H9 (cell line): ENCODE measurements around the gene MAML3. TPM values are rescaled to one million over a fixed set of nuclear protein-coding genes. Genes with fewer than 3 reads are reported as not detected.

Experiments
- DNase-seq: peaks from one replicate; pipeline ENCODE4 v3.0.0-alpha.2; 2017
- H2AFZ ChIP-seq: one replicate; pipeline ENCODE4 v1.6.1; 2013; ENCODE audit warnings: mild to moderate bottlenecking, low read length, control low read depth, moderate library complexity
- H2AK5ac ChIP-seq: 2 replicates; pipeline ENCODE4 v1.6.1; 2013; ENCODE audit warnings: low read length, control low read depth, mixed read lengths; ENCODE audit not compliant: insufficient read length
- H2BK120ac ChIP-seq: one replicate; pipeline ENCODE4 v1.6.1; 2013; ENCODE audit warnings: low read depth, mild to moderate bottlenecking, low read length, control low read depth, inconsistent platforms; ENCODE audit not compliant: poor library complexity, severe bottlenecking
- H2BK12ac ChIP-seq: 2 replicates; pipeline ENCODE4 v1.6.1; 2013; ENCODE audit warnings: low read length, control low read depth, mixed read lengths, low read depth; ENCODE audit not compliant: insufficient read length
- H2BK15ac ChIP-seq: 2 replicates; pipeline ENCODE4 v1.6.1; 2013; ENCODE audit warnings: low read depth, low read length, control low read depth
- H2BK20ac ChIP-seq: one replicate; pipeline ENCODE4 v1.6.1; 2013; ENCODE audit warnings: low read depth, mild to moderate bottlenecking, low read length, control low read depth, inconsistent platforms; ENCODE audit not compliant: poor library complexity, severe bottlenecking
- H2BK5ac ChIP-seq: 2 replicates; pipeline ENCODE4 v1.6.1; 2013; ENCODE audit warnings: low read length, control low read depth, mixed read lengths; ENCODE audit not compliant: insufficient read length
- H3K14ac ChIP-seq: 2 replicates; pipeline ENCODE4 v1.6.1; 2013; ENCODE audit warnings: low read length, control low read depth; ENCODE audit not compliant: insufficient read depth
- H3K18ac ChIP-seq: 2 replicates; pipeline ENCODE4 v1.6.1; 2013; ENCODE audit warnings: low read depth, mild to moderate bottlenecking, mixed read lengths, low read length, control low read depth; ENCODE audit not compliant: insufficient read length
- H3K23ac ChIP-seq: 2 replicates; pipeline ENCODE4 v1.6.1; 2013; ENCODE audit warnings: low read length, control low read depth, mixed read lengths, low read depth; ENCODE audit not compliant: insufficient read length
- H3K23me2 ChIP-seq: 2 replicates; pipeline ENCODE4 v1.6.1; 2013; ENCODE audit warnings: low read depth, mild to moderate bottlenecking, mixed read lengths, low read length, control low read depth; ENCODE audit not compliant: insufficient read length, poor library complexity, severe bottlenecking
- H3K27ac ChIP-seq: 2 replicates; pipeline ENCODE4 v1.5.1; 2013; ENCODE audit warnings: low read length, control low read depth, mixed read lengths, low read depth; ENCODE audit not compliant: insufficient read length
- H3K27me3 ChIP-seq: 2 replicates; pipeline ENCODE4 v1.6.1; 2013; ENCODE audit warnings: low read length, control low read depth, inconsistent platforms; ENCODE audit not compliant: insufficient read depth
- H3K4ac ChIP-seq: 2 replicates; pipeline ENCODE4 v1.6.1; 2013; ENCODE audit warnings: low read depth, mild to moderate bottlenecking, control low read depth, inconsistent platforms, low read length, moderate library complexity
- H3K4me1 ChIP-seq: 2 replicates; pipeline ENCODE4 v1.6.1; 2013; ENCODE audit warnings: low read length, control low read depth, inconsistent platforms; ENCODE audit not compliant: insufficient read depth
- H3K4me2 ChIP-seq: 2 replicates; pipeline ENCODE4 v1.6.1; 2013; ENCODE audit warnings: low read length, control low read depth, mixed read lengths; ENCODE audit not compliant: insufficient read length, insufficient read depth
- H3K56ac ChIP-seq: 2 replicates; pipeline ENCODE4 v1.6.1; 2013; ENCODE audit warnings: low read depth, mild to moderate bottlenecking, mixed read lengths, low read length, control low read depth; ENCODE audit not compliant: insufficient read length
- H3K79me1 ChIP-seq: 2 replicates; pipeline ENCODE4 v1.6.1; 2013; ENCODE audit warnings: low read depth, mild to moderate bottlenecking, moderate library complexity, low read length, control low read depth, inconsistent platforms; ENCODE audit not compliant: insufficient read depth, poor library complexity, severe bottlenecking
- H3K79me2 ChIP-seq: 2 replicates; pipeline ENCODE4 v1.6.1; 2013; ENCODE audit warnings: low read length, control low read depth, inconsistent platforms; ENCODE audit not compliant: insufficient read depth
- H3K9ac ChIP-seq: 2 replicates; pipeline ENCODE4 v1.6.1; 2013; ENCODE audit warnings: low read length, control low read depth, mixed read lengths; ENCODE audit not compliant: insufficient read length; ENCODE audit errors: extremely low read depth
- H3K9me3 ChIP-seq: one replicate; pipeline ENCODE4 v1.6.1; 2013; ENCODE audit warnings: low read depth, low read length, inconsistent platforms; ENCODE audit not compliant: control insufficient read depth
- H3T11ph ChIP-seq: one replicate; pipeline ENCODE4 v1.6.1; 2013; ENCODE audit warnings: mild to moderate bottlenecking, low read length, control low read depth, inconsistent platforms
- H4K20me1 ChIP-seq: one replicate; pipeline ENCODE4 v1.6.1; 2013; ENCODE audit not compliant: control insufficient read depth, insufficient read length, insufficient read depth
- H4K5ac ChIP-seq: 2 replicates; pipeline ENCODE4 v1.6.1; 2013; ENCODE audit warnings: low read depth, mild to moderate bottlenecking, mixed read lengths, low read length, control low read depth; ENCODE audit not compliant: insufficient read length
- H4K8ac ChIP-seq: replicated peaks from 2 replicates; pipeline ENCODE4 v1.6.1; 2013; ENCODE audit warnings: low read length, control low read depth, mixed read lengths, low read depth; ENCODE audit not compliant: insufficient read length
- H4K91ac ChIP-seq: 2 replicates; pipeline ENCODE4 v1.6.1; 2013; ENCODE audit warnings: low read depth, mild to moderate bottlenecking, moderate library complexity, mixed read lengths, low read length, control low read depth; ENCODE audit not compliant: insufficient read length
- H3K27ac Mint-ChIP-seq, 3 experiments: 2 replicates in 2 of 3; 3 replicates in 1 of 3; pipeline ENCODE4 v1.8.0; 2020 to 2021; ENCODE audit warnings: mixed read lengths in 3 of 3, mild to moderate bottlenecking in 1 of 3, moderate library complexity in 1 of 3
- H3K27me3 Mint-ChIP-seq: 2 replicates; pipeline ENCODE4 v1.8.0; 2021; ENCODE audit warnings: low read depth, mild to moderate bottlenecking, moderate library complexity, mixed read lengths
- H3K36me3 Mint-ChIP-seq, 3 experiments: 2 replicates in 2 of 3; 3 replicates in 1 of 3; pipeline ENCODE4 v1.8.0; 2020 to 2021; ENCODE audit warnings: low read depth in 3 of 3, mixed read lengths in 3 of 3; ENCODE audit not compliant: insufficient read depth in 1 of 3
- H3K4me1 Mint-ChIP-seq, 2 experiments: 2 replicates each; pipeline ENCODE4 v1.8.0; 2020; ENCODE audit warnings: mixed read lengths in 2 of 2
- H3K4me3 Mint-ChIP-seq, 2 experiments: 2 replicates in 1 of 2; 3 replicates in 1 of 2; pipeline ENCODE4 v1.8.0; 2020 to 2021; ENCODE audit warnings: mild to moderate bottlenecking in 2 of 2, mixed read lengths in 2 of 2, moderate library complexity in 1 of 2
- H3K9me3 Mint-ChIP-seq, 2 experiments: 2 replicates in 1 of 2; 3 replicates in 1 of 2; pipeline ENCODE4 v1.8.0; 2020; ENCODE audit warnings: mild to moderate bottlenecking in 2 of 2, mixed read lengths in 2 of 2, moderate library complexity in 1 of 2
- CTCF ChIP-seq: fragments of 200-600 bp; sonication (generic); conservative IDR thresholded peaks from 3 replicates; pipeline ENCODE4 v1.8.0; 2021; ENCODE audit warnings: antibody characterized with exemption, mild to moderate bottlenecking
- total RNA-seq: library from RNA; stranded (reverse); gene quantifications from 2 replicates; pipeline ENCODE4 v1.2.1, GENCODE V29; 2021

Gene MAML3
- total RNA-seq, 1 experiment from 2014 or later = 3.9 TPM

- Histone ChIP-seq H3K18ac (no peak overlapping the region), H3K27me3 (no peaks in the 10 kb centered on the region), H2BK20ac (no peak overlapping the region), H2BK120ac (no peak overlapping the region), H3K79me1 (no peaks in the 10 kb centered on the region), H3K79me2 (no peaks in the 10 kb centered on the region), H2AK5ac (no peak overlapping the region), H4K91ac (no peak overlapping the region), H2BK15ac (no peak overlapping the region), H4K5ac (no peak overlapping the region), H4K20me1 (no peaks in the 10 kb centered on the region), H3K27ac (no peak overlapping the region), H2AFZ (no peak overlapping the region), H3T11ph (no peak overlapping the region), H3K4me1 (no peaks in the 10 kb centered on the region), H3K23me2 (no peaks in the 10 kb centered on the region), H3K9ac (no peak overlapping the region), H3K9me3 (no peaks in the 10 kb centered on the region), H3K23ac (no peak overlapping the region), H3K14ac (no peak overlapping the region), H3K56ac (no peak overlapping the region), H3K4ac (no peak overlapping the region), H4K8ac (no peak overlapping the region), H3K4me2 (no peak overlapping the region), H2BK12ac (no peak overlapping the region), H2BK5ac (no peak overlapping the region)
- DNase-seq = no peak
- H3K4me3 Mint-ChIP-seq = no peak overlapping the region
- H3K9me3 Mint-ChIP-seq = no peaks in the 10 kb centered on the region; a peak in 1 of 5 replicates
- peaks cover 0 to 2% (median under 1%) of the 10 kb centered on the region in 3 experiments; a peak in 2 of 7 replicates for H3K36me3 Mint-ChIP-seq
- H3K4me1 Mint-ChIP-seq = no peaks in the 10 kb centered on the region
- TF ChIP-seq CTCF = no peak
- H3K27ac Mint-ChIP-seq = no peak overlapping the region
- peaks cover 2% of the 10 kb centered on the region; the same call in 1 of the 2 replicates for H3K27me3 Mint-ChIP-seq
These were observed 463.6 kb downstream of the MAML3 start for GRCh38 chr4:139690419-139690818.
